HCT116 (cell line): ENCODE measurements around the gene SNX22. TPM values are rescaled to one million over a fixed set of nuclear protein-coding genes. Genes with fewer than 3 reads are reported as not detected.

ENCODE experiments used
- ATAC-seq: fragments of 200-7000 bp; cut with Tn5 transposase; 2 replicates; pipeline ENCODE4 v1.9.1; 2020; ENCODE audit warnings: mild to moderate bottlenecking, moderate library complexity
- BruUV-seq: library from RNA; stranded (reverse); fragments of 400-500 nt; replicated peaks from 2 replicates; lab custom pipeline; 2021; lab: Mats Ljungman, UMichigan
- CTCF ChIA-PET: fragments of 300-600 bp; sonication (Branson Sonifier 250); formaldehyde crosslinking; loops from one replicate; lab custom pipeline; 2021; ENCODE audit warnings: antibody characterized with exemption; lab: Charles Lee
- POLR2A ChIA-PET: fragments of 300-600, 350-600 bp; sonication (Branson Sonifier 250); formaldehyde crosslinking; loops from one replicate; lab custom pipeline; 2021; ENCODE audit warnings: antibody characterized with exemption; lab: Charles Lee
- RAD21 ChIA-PET, 2 experiments: fragments of 300-600 bp; sonication (Branson Sonifier 250); formaldehyde crosslinking; loops; one replicate each; lab custom pipeline; 2023; ENCODE audit warnings: low total read pairs in 2 of 2; ENCODE audit not compliant: uncharacterized antibody in 2 of 2, unreplicated experiment in 2 of 2, low non-redundant PET in 1 of 2; lab: Charles Lee
- DNase-seq: peaks from one replicate; pipeline ENCODE4 v3.0.0-alpha.2; 2010; ENCODE audit warnings: low read depth, low spot score
- H2AFZ ChIP-seq: fragments of 200-600 bp; shearing (Covaris generic), sonication (generic); 2 replicates; pipeline ENCODE4 v1.6.1; 2017; ENCODE audit warnings: low read depth, mixed run types, mixed read lengths, antibody characterized with exemption, low read length; ENCODE audit not compliant: poor library complexity, severe bottlenecking
- H3K27ac ChIP-seq: 2 replicates; pipeline ENCODE4 v1.5.1; 2012; ENCODE audit warnings: low read depth, low read length
- H3K27me3 ChIP-seq: fragments of 200-600 bp; sonication (generic); 2 replicates; pipeline ENCODE4 v1.6.1; 2016; ENCODE audit warnings: mixed run types, low read length, mixed read lengths; ENCODE audit not compliant: insufficient read depth
- H3K36me3 ChIP-seq, 2 experiments: fragments of 200-500 bp in 1 of 2; fragments of 200-600 bp in 1 of 2; sonication (Bioruptor generic) in 1 of 2; sonication (generic) in 1 of 2; 2 replicates each; pipeline versions ENCODE4 v1.5.1 to v1.6.1; 2014 to 2016; ENCODE audit warnings: low read length in 2 of 2, inconsistent platforms in 1 of 2, mixed read lengths in 1 of 2, mixed run types in 1 of 2; ENCODE audit not compliant: insufficient read depth in 2 of 2, control insufficient read depth in 1 of 2
- H3K4me1 ChIP-seq, 2 experiments: fragments of 200-600 bp in 1 of 2; sonication (generic) in 1 of 2; 2 replicates each; pipeline versions ENCODE4 v1.5.1 to v1.6.1; 2012 to 2017; ENCODE audit warnings: low read length in 2 of 2, inconsistent platforms in 1 of 2, mild to moderate bottlenecking in 1 of 2, mixed read lengths in 1 of 2, mixed run types in 1 of 2, moderate library complexity in 1 of 2; ENCODE audit not compliant: insufficient read depth in 2 of 2, control insufficient read depth in 1 of 2
- H3K4me2 ChIP-seq: fragments of 200-600 bp; sonication (generic); 2 replicates; pipeline ENCODE4 v1.6.1; 2017; ENCODE audit warnings: mixed run types, low read length, mixed read lengths
- H3K4me3 ChIP-seq, 2 experiments: fragments of 200-600 bp in 1 of 2; sonication (generic) in 1 of 2; replicated peaks in 1 of 2; 2 replicates each; pipeline ENCODE4 v1.5.1; 2011 to 2016; ENCODE audit warnings: low read length in 2 of 2, control low read depth in 1 of 2, low read depth in 1 of 2, mild to moderate bottlenecking in 1 of 2, mixed read lengths in 1 of 2, mixed run types in 1 of 2
- H3K79me2 ChIP-seq: fragments of 200-600 bp; sonication (generic); 2 replicates; pipeline ENCODE4 v1.6.1; 2017; ENCODE audit warnings: mild to moderate bottlenecking, mixed run types, low read length, moderate library complexity, mixed read lengths; ENCODE audit not compliant: insufficient read depth
- H3K9ac ChIP-seq: fragments of 200-600 bp; sonication (generic); 2 replicates; pipeline ENCODE4 v1.6.1; 2016; ENCODE audit warnings: low read length, mixed read lengths
- H3K9me2 ChIP-seq: fragments of 200-600 bp; sonication (generic), shearing (Covaris generic); 2 replicates; pipeline ENCODE4 v1.6.1; 2017; ENCODE audit warnings: mixed run types, mild to moderate bottlenecking, moderate library complexity; ENCODE audit not compliant: insufficient read depth
- H3K9me3 ChIP-seq, 2 experiments: fragments of 200-500 bp in 1 of 2; fragments of 200-600 bp in 1 of 2; sonication (Bioruptor generic) in 1 of 2; sonication (generic) in 1 of 2; 2 replicates each; pipeline ENCODE4 v1.6.1; 2014 to 2017; ENCODE audit warnings: low read length in 2 of 2, mixed read lengths in 2 of 2, inconsistent platforms in 1 of 2, low read depth in 1 of 2, mild to moderate bottlenecking in 1 of 2, mixed run types in 1 of 2, moderate library complexity in 1 of 2; ENCODE audit not compliant: control insufficient read depth in 1 of 2, insufficient read depth in 1 of 2
- H4K20me1 ChIP-seq: fragments of 200-600 bp; sonication (generic), shearing (Covaris generic); 2 replicates; pipeline ENCODE4 v1.6.1; 2017; ENCODE audit warnings: mixed run types, mild to moderate bottlenecking, moderate library complexity; ENCODE audit not compliant: insufficient read depth
- CTCF ChIP-seq, 3 experiments: fragments of 200-600 bp in 1 of 3; sonication (generic) in 1 of 3; IDR thresholded peaks in 2 of 3; conservative IDR thresholded peaks in 1 of 3; 2 replicates each; pipeline ENCODE4 v1.5.1; 2012 to 2017; ENCODE audit warnings: low read depth in 2 of 3, low read length in 2 of 3, antibody characterized with exemption in 1 of 3, borderline replicate concordance in 1 of 3, control low read depth in 1 of 3, mild to moderate bottlenecking in 1 of 3, mixed read lengths in 1 of 3, mixed run types in 1 of 3, moderate library complexity in 1 of 3; ENCODE audit not compliant: insufficient read depth in 1 of 3
- EGR1 ChIP-seq: IDR thresholded peaks from 2 replicates; pipeline ENCODE4 v1.6.1; 2012; ENCODE audit warnings: low read depth
- ELF1 ChIP-seq: IDR thresholded peaks from 2 replicates; pipeline ENCODE4 v1.6.1; 2012; ENCODE audit warnings: low read depth, borderline replicate concordance
- FOSL1 ChIP-seq: IDR thresholded peaks from 2 replicates; pipeline ENCODE4 v1.6.1; 2012; ENCODE audit warnings: low read depth
- POLR2A ChIP-seq: IDR thresholded peaks from 2 replicates; pipeline ENCODE4 v1.7.0; 2011; ENCODE audit warnings: borderline replicate concordance; ENCODE audit not compliant: insufficient read depth, insufficient read length; ENCODE audit errors: extremely low read depth
- RAD21 ChIP-seq: IDR thresholded peaks from 2 replicates; pipeline ENCODE4 v1.6.1; 2012; ENCODE audit warnings: low read depth, mild to moderate bottlenecking
- SIN3A ChIP-seq: IDR thresholded peaks from 2 replicates; pipeline ENCODE4 v1.6.1; 2012; ENCODE audit warnings: low read depth
- SRF ChIP-seq: IDR thresholded peaks from 2 replicates; pipeline ENCODE4 v1.6.1; 2012; ENCODE audit warnings: low read depth
- TCF7L2 ChIP-seq: IDR thresholded peaks from 2 replicates; pipeline ENCODE4 v1.7.0; 2011; ENCODE audit warnings: borderline replicate concordance, inconsistent platforms; ENCODE audit not compliant: insufficient read depth, insufficient read length; ENCODE audit errors: extremely low read depth
- ZFX ChIP-seq: fragments of 450-650 bp; IDR thresholded peaks from 2 replicates; pipeline ENCODE4 v1.6.1; 2017
- intact Hi-C: fragments of 100-400 bp; cut with micrococcal nuclease; formaldehyde crosslinking; loops from 2 replicates; pipeline ENCODE4 v1.10.0; 2022
- total RNA-seq: library from RNA; stranded (reverse); gene quantifications from one replicate; pipeline ENCODE4 v1.2.1, GENCODE V29; 2021; ENCODE audit not compliant: unreplicated experiment
- TF ChIP-seq, protein P1 (sequence below): IDR thresholded peaks from 2 replicates; pipeline ENCODE4 v1.6.1; 2011; ENCODE audit warnings: mild to moderate bottlenecking, low read length, moderate library complexity; ENCODE audit not compliant: insufficient replicate concordance; ENCODE audit errors: extremely low read depth
- TF ChIP-seq, protein P2 (sequence below): IDR thresholded peaks from 2 replicates; pipeline ENCODE4 v1.6.1; 2012; ENCODE audit warnings: low read depth

SNX22 gene
- total RNA-seq, 1 experiment from 2014 or later: 6.3 TPM

DNA sequence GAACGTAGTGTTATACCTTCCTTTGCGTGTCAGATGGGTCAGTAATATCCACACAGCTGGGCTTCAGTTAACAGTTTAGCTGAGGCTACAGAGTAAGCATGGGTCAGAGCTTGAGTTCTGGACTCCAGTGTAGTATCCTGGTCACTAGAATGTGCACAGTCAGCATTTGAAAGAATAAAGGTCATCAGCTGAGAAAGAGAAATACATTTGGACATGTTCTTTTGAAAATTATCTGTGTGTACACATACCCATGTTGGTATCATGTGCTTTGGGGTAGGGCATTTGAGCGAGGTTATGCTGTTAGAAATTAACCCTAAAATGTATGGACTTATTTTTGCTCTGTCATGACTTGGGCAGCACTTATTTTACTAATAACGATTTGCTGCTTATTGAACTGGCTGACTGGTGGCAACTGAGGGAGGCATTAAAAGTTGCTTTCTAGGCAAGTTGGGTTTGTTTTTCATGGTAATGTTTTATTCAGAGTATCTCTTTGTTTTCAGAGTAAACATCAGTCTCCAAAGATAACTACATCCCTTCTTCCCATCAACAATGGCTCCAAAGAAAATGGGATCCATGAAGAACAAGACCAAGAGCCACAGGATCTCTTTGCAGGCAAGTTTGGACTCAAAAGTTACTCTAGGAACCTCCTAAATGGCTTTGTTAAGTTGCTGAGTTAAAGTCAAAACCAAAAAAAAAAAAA is 39.3 kb upstream of the SNX22 start:
- H4K20me1 ChIP-seq: peaks cover 5% of the 10 kb centered on the region; the same call in 1 of the 2 replicates
- H3K27me3 ChIP-seq: no peaks in the 10 kb centered on the region
- H3K9ac ChIP-seq: no peak overlapping the region
- DNase-seq (no peak), ATAC-seq (no peak)
- H3K4me3 ChIP-seq: no peak overlapping the region
- TF ChIP-seq RAD21: no peak
- no peak for TF ChIP-seq FOSL1
- TF ChIP-seq, protein P1, sequence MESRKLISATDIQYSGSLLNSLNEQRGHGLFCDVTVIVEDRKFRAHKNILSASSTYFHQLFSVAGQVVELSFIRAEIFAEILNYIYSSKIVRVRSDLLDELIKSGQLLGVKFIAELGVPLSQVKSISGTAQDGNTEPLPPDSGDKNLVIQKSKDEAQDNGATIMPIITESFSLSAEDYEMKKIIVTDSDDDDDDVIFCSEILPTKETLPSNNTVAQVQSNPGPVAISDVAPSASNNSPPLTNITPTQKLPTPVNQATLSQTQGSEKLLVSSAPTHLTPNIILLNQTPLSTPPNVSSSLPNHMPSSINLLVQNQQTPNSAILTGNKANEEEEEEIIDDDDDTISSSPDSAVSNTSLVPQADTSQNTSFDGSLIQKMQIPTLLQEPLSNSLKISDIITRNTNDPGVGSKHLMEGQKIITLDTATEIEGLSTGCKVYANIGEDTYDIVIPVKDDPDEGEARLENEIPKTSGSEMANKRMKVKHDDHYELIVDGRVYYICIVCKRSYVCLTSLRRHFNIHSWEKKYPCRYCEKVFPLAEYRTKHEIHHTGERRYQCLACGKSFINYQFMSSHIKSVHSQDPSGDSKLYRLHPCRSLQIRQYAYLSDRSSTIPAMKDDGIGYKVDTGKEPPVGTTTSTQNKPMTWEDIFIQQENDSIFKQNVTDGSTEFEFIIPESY: no peak
- POLR2A ChIA-PET: no interaction called here
- H3K9me2 ChIP-seq: no peaks in the 10 kb centered on the region
- H2AFZ ChIP-seq: no peak overlapping the region
- H3K4me2 ChIP-seq: no peak overlapping the region
- no peak overlapping the region for H3K27ac ChIP-seq
- intact Hi-C loops: no loop called here
- no peaks in the 10 kb centered on the region for H3K4me1 ChIP-seq
- H3K79me2 ChIP-seq: peaks cover 47% of the 10 kb centered on the region
- H3K36me3 ChIP-seq: peaks cover 10 to 22% of the 10 kb centered on the region in 2 experiments; a peak in 3 of 4 replicates
- RAD21 ChIA-PET: no interaction called here
- CTCF ChIA-PET: no interaction called here
- H3K9me3 ChIP-seq: no peaks in the 10 kb centered on the region
- BruUV-seq: no TSS peak

- Histone ChIP-seq H3K79me2 (peaks cover 41% of the 10 kb centered on the region), H3K4me1 (no peaks in the 10 kb centered on the region), H3K9me2 (no peaks in the 10 kb centered on the region), H3K27me3 (no peaks in the 10 kb centered on the region), H3K9ac (no peak overlapping the region), H2AFZ (no peak overlapping the region), H3K27ac (no peak overlapping the region), H3K9me3 (no peaks in the 10 kb centered on the region), H3K4me2 (no peak overlapping the region), H3K36me3 (peaks cover 11 to 24% of the 10 kb centered on the region in 2 experiments; a peak in 3 of 4 replicates), H3K4me3 (no peak overlapping the region), H4K20me1 (no peaks in the 10 kb centered on the region; the same call in 1 of the 2 replicates)
- CTCF ChIA-PET: no interaction called here
- POLR2A ChIA-PET: no interaction called here
- ATAC-seq (no peak), DNase-seq (no peak)
- intact Hi-C loops: no loop called here
- RAD21 ChIA-PET: no interaction called here
- BruUV-seq: no TSS peak
- TF ChIP-seq CTCF (IDR thresholded peaks at IDR 0.05 in 2 of 3, conservative IDR thresholded peaks at IDR 0.05 in 1 of 3; ENCODE audit: borderline replicate concordance in 1 of 3, insufficient read depth in 1 of 3, low read depth in 2 of 3, low read length in 2 of 3): no peak
- no peak for TF ChIP-seq ZFX
- no peak for TF ChIP-seq ELF1
- TF ChIP-seq POLR2A: no peak
- no peak for TF ChIP-seq RAD21
- TF ChIP-seq SRF: no peak
- no peak for TF ChIP-seq SIN3A
- no peak for TF ChIP-seq EGR1
- TF ChIP-seq TCF7L2: no peak
- TF ChIP-seq, protein P2, sequence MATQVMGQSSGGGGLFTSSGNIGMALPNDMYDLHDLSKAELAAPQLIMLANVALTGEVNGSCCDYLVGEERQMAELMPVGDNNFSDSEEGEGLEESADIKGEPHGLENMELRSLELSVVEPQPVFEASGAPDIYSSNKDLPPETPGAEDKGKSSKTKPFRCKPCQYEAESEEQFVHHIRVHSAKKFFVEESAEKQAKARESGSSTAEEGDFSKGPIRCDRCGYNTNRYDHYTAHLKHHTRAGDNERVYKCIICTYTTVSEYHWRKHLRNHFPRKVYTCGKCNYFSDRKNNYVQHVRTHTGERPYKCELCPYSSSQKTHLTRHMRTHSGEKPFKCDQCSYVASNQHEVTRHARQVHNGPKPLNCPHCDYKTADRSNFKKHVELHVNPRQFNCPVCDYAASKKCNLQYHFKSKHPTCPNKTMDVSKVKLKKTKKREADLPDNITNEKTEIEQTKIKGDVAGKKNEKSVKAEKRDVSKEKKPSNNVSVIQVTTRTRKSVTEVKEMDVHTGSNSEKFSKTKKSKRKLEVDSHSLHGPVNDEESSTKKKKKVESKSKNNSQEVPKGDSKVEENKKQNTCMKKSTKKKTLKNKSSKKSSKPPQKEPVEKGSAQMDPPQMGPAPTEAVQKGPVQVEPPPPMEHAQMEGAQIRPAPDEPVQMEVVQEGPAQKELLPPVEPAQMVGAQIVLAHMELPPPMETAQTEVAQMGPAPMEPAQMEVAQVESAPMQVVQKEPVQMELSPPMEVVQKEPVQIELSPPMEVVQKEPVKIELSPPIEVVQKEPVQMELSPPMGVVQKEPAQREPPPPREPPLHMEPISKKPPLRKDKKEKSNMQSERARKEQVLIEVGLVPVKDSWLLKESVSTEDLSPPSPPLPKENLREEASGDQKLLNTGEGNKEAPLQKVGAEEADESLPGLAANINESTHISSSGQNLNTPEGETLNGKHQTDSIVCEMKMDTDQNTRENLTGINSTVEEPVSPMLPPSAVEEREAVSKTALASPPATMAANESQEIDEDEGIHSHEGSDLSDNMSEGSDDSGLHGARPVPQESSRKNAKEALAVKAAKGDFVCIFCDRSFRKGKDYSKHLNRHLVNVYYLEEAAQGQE: no peak
These were observed 38.6 kb upstream of the SNX22 start for GRCh38 chr15:64112904-64113303.
